ENCODE results near the gene CSNK2B. TPM values are rescaled to one million over a fixed set of nuclear protein-coding genes. Genes with fewer than 3 reads are reported as not detected.

CSNK2B gene
- total and polyA plus RNA-seq, 9 of the 15 experiments (the other 6 are each of a cell fraction or from before 2014, with no cell fraction given): 120 to 1,126 (median 529) TPM

DNA sequence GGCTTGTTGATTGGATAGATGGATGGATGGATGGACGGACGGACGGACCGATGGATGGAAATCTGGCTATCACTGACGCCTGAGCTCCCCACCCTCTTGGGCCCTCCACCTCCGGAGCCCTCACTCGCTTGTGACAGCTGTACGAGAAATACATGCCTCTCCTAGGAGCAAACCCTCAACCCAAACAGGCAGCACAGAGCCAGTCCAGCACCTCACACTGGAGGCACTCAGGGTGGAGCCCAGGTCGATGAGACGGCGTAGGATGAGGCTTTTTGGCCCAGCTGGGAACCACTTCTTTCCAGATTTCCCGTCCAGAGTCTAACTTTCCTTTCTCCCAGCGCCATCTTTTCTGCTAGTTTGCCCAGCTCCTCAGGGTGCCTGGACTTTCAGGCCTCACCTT lies 17.7 kb downstream of the CSNK2B start:
- Histone ChIP-seq H2AFZ (ENCODE audit: low read depth, low read length) (no peak overlapping the region), H3K9ac (ENCODE audit: insufficient read depth in 1 of 2, low read depth in 2 of 2, low read length in 2 of 2) (peak overlapping the region in 1 of 2 experiments; percentile 59; a peak in 2 of 4 replicates), H3K79me2 (ENCODE audit: control insufficient read depth, insufficient read depth, low read length) (no peaks in the 10 kb centered on the region; the same call in 2 of the 3 replicates), H3K4me1 (replicated peaks in 1 of 2; ENCODE audit: control insufficient read depth in 2 of 2, insufficient read depth in 2 of 2, low read length in 2 of 2) (peaks cover 25 to 44% of the 10 kb centered on the region in 2 experiments; a peak in 4 of 5 replicates), H3K4me3 (no peak overlapping the region), H3K27ac (ENCODE audit: extremely low read depth, low read depth, low read length) (no peak overlapping the region), H3K36me3 (ENCODE audit: control insufficient read depth, insufficient read depth, low read length) (peaks cover 36% of the 10 kb centered on the region), H3K9me1 (ENCODE audit: control insufficient read depth, insufficient read depth, low read length) (no peaks in the 10 kb centered on the region), H4K20me1 (replicated peaks; ENCODE audit: control insufficient read depth, insufficient read depth, low read length) (no peaks in the 10 kb centered on the region), H3K9me3 (replicated peaks; ENCODE audit: control insufficient read depth, insufficient read depth, low read depth, low read length) (no peaks in the 10 kb centered on the region), H3K4me2 (ENCODE audit: insufficient read depth, low read length) (no peak overlapping the region), H3K27me3 (ENCODE audit: control insufficient read depth in 2 of 2, insufficient read depth in 2 of 2, low read length in 2 of 2) (no peaks in the 10 kb centered on the region)
- DNase-seq (ENCODE audit: extremely low read depth in 1 of 4, low spot score in 3 of 4) (no peak), FAIRE-seq (no peak), ATAC-seq (no peak)
- ChIA-PET CTCF (ENCODE audit: low intra/inter-chr PET ratio) (no interaction called here), POLR2A (interaction anchor here (0.6 to 2.2 kb wide), 13 partner anchors 10 to 154 kb away, joined by 3 to 16 read pairs (median 6); partner anchors contain the start of genes ABHD16A, BAG6, C6orf47 and CSNK2B)
- in situ Hi-C loops (cut with MboI): no loop called here
- TF ChIP-seq, protein P1, sequence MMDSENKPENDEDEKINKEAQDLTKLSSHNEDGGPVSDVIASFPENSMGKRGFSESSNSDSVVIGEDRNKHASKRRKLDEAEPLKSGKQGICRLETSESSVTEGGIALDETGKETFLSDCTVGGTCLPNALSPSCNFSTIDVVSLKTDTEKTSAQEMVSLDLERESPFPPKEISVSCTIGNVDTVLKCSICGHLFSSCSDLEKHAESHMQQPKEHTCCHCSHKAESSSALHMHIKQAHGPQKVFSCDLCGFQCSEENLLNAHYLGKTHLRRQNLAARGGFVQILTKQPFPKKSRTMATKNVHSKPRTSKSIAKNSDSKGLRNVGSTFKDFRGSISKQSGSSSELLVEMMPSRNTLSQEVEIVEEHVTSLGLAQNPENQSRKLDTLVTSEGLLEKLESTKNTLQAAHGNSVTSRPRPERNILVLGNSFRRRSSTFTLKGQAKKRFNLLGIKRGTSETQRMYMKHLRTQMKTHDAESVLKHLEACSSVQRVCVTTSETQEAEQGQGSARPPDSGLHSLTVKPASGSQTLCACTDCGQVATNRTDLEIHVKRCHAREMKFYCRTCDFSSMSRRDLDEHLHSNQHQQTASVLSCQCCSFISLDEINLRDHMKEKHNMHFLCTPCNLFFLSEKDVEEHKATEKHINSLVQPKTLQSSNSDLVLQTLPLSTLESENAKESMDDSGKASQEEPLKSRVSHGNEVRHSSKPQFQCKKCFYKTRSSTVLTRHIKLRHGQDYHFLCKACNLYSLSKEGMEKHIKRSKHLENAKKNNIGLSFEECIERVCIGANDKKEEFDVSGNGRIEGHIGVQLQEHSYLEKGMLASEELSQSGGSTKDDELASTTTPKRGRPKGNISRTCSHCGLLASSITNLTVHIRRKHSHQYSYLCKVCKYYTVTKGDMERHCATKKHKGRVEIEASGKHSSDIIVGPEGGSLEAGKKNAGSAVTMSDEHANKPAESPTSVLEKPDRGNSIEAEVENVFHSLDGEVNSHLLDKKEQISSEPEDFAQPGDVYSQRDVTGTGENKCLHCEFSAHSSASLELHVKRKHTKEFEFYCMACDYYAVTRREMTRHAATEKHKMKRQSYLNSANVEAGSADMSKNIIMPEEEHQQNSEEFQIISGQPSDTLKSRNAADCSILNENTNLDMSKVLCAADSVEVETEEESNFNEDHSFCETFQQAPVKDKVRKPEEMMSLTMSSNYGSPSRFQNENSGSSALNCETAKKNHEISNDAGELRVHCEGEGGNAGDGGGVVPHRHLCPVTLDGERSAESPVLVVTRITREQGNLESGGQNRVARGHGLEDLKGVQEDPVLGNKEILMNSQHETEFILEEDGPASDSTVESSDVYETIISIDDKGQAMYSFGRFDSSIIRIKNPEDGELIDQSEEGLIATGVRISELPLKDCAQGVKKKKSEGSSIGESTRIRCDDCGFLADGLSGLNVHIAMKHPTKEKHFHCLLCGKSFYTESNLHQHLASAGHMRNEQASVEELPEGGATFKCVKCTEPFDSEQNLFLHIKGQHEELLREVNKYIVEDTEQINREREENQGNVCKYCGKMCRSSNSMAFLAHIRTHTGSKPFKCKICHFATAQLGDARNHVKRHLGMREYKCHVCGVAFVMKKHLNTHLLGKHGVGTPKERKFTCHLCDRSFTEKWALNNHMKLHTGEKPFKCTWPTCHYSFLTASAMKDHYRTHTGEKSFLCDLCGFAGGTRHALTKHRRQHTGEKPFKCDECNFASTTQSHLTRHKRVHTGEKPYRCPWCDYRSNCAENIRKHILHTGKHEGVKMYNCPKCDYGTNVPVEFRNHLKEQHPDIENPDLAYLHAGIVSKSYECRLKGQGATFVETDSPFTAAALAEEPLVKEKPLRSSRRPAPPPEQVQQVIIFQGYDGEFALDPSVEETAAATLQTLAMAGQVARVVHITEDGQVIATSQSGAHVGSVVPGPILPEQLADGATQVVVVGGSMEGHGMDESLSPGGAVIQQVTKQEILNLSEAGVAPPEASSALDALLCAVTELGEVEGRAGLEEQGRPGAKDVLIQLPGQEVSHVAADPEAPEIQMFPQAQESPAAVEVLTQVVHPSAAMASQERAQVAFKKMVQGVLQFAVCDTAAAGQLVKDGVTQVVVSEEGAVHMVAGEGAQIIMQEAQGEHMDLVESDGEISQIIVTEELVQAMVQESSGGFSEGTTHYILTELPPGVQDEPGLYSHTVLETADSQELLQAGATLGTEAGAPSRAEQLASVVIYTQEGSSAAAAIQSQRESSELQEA (IDR thresholded peaks at IDR 0.05; ENCODE audit: low read depth): peak; percentile 67
- TF ChIP-seq POLR2G (IDR thresholded peaks at IDR 0.05; ENCODE audit: low read depth, low read length) (0 out of 2 replicates have a peak, but pooled peaks have one; percentile 1), PHB (CRISPR knock-in tag; IDR thresholded peaks at IDR 0.05) (no peak), MAZ (CRISPR knock-in tag; conservative IDR thresholded peaks at IDR 0.05 in 1 of 2, IDR thresholded peaks at IDR 0.05 in 1 of 2) (no peak)
- WGBS (ENCODE audit: insufficient coverage, low coverage, missing lambda C conversion rate): 84% methylated on average over 13 of the region's 13 CpGs
- intact Hi-C loops (cut with micrococcal nuclease): no loop called here
- no TSS peak for BruUV-seq (replicated peaks)
